ENCODE measurements around the gene CNOT10. TPM values are rescaled to one million over a fixed set of nuclear protein-coding genes. Genes with fewer than 3 reads are reported as not detected.
A peak's percentile ranks its signal among the peaks of the same experiment; 100 is the strongest.

The CNOT10 gene
- total and polyA plus RNA-seq, 3 experiments from 2014 or later, result 29.4 to 63.1 (median 54.9) TPM

- Mint-ChIP-seq H3K27ac (no peak overlapping the region), H3K27me3 (peaks cover 23 to 37% of the 10 kb centered on the region in 2 donors), H3K9me3 (no peaks in the 10 kb centered on the region), H3K36me3 (no peaks in the 10 kb centered on the region), H3K4me1 (peaks cover 7 to 20% (median 14%) of the 10 kb centered on the region in 3 donors), H3K4me3 (no peak overlapping the region)
- no peaks in the 10 kb centered on the region for H3K4me1 ChIP-seq (ENCODE audit: insufficient read depth, low read length)
- H3K9me3 ChIP-seq (ENCODE audit: low read length), result no peaks in the 10 kb centered on the region
- H3K27ac ChIP-seq (ENCODE audit: low read depth, low read length), result no peak overlapping the region
- DNase-seq, result no peak
- no peaks in the 10 kb centered on the region for H3K36me3 ChIP-seq (ENCODE audit: insufficient read depth, low read length)
- H3K4me3 ChIP-seq (ENCODE audit: low read length), result no peak overlapping the region
- ChIA-PET CTCF (no interaction called here), POLR2A (no interaction called here)
- H3K27me3 ChIP-seq (ENCODE audit: insufficient read depth, low read length, poor library complexity, severe bottlenecking), result peaks cover 6% of the 10 kb centered on the region
Observed at GRCh38 chr3:32821686-32822296, 136.8 kb downstream of the CNOT10 start.

GRCh38 chr3:32822609-32823498, 137.9 kb downstream of the CNOT10 start:
- H3K4me3 ChIP-seq (ENCODE audit: low read length), result no peak overlapping the region
- H3K4me1 Mint-ChIP-seq, result peaks cover 7 to 12% (median 9%) of the 10 kb centered on the region in 3 donors
- H3K36me3 ChIP-seq (ENCODE audit: insufficient read depth, low read length), result no peaks in the 10 kb centered on the region
- no peaks in the 10 kb centered on the region for H3K9me3 Mint-ChIP-seq
- H3K9me3 ChIP-seq (ENCODE audit: low read length), result no peaks in the 10 kb centered on the region
- peaks cover 22 to 37% of the 10 kb centered on the region in 2 donors for H3K27me3 Mint-ChIP-seq
- no peak for DNase-seq
- no peaks in the 10 kb centered on the region for H3K36me3 Mint-ChIP-seq
- peaks cover 6% of the 10 kb centered on the region for H3K27me3 ChIP-seq (ENCODE audit: insufficient read depth, low read length, poor library complexity, severe bottlenecking)
- no peak overlapping the region for H3K27ac ChIP-seq (ENCODE audit: low read depth, low read length)
- CTCF ChIA-PET, result no interaction called here
- peak overlapping the region in 1 of 8 donors; percentile 36 for H3K27ac Mint-ChIP-seq
- H3K4me1 ChIP-seq (ENCODE audit: insufficient read depth, low read length), result no peaks in the 10 kb centered on the region
- POLR2A ChIA-PET, result interaction anchor here (0.6 kb wide), 1 partner anchor 1732 kb away, joined by 3 read pairs; no protein-coding TSS in a partner anchor
- H3K4me3 Mint-ChIP-seq, result no peak overlapping the region

Other genes with a start within 250 kb of the CNOT10 start
- 10 to 100 TPM; 91.8 to 96.2 TPM for gene CMTM6, start 182.3 kb upstream of the CNOT10 start, total RNA-seq
- 58.1 TPM for gene CMTM6, start 182.3 kb upstream of the CNOT10 start, polyA plus RNA-seq
- gene DYNC1LI1, start 114.3 kb upstream of the CNOT10 start, total RNA-seq, result 10 to 100 TPM; 36.9 to 39.6 TPM
- 23.4 TPM for gene DYNC1LI1, start 114.3 kb upstream of the CNOT10 start, polyA plus RNA-seq
- gene TRIM71, start 132.8 kb downstream of the CNOT10 start, total RNA-seq, result under 1 TPM; 0.02 to 0.07 TPM
- not detected for gene TRIM71, start 132.8 kb downstream of the CNOT10 start, polyA plus RNA-seq

Data from CD8-positive, alpha-beta memory T cell (primary cell).